ENCODE data around the gene CFAP61. TPM values are rescaled to one million over a fixed set of nuclear protein-coding genes. Genes with fewer than 3 reads are reported as not detected.

The CFAP61 gene
- total and polyA plus RNA-seq, 9 of the 15 experiments (the other 6 are each of a cell fraction or from before 2014, with no cell fraction given) = 0.11 TPM; not detected in 8

DNA sequence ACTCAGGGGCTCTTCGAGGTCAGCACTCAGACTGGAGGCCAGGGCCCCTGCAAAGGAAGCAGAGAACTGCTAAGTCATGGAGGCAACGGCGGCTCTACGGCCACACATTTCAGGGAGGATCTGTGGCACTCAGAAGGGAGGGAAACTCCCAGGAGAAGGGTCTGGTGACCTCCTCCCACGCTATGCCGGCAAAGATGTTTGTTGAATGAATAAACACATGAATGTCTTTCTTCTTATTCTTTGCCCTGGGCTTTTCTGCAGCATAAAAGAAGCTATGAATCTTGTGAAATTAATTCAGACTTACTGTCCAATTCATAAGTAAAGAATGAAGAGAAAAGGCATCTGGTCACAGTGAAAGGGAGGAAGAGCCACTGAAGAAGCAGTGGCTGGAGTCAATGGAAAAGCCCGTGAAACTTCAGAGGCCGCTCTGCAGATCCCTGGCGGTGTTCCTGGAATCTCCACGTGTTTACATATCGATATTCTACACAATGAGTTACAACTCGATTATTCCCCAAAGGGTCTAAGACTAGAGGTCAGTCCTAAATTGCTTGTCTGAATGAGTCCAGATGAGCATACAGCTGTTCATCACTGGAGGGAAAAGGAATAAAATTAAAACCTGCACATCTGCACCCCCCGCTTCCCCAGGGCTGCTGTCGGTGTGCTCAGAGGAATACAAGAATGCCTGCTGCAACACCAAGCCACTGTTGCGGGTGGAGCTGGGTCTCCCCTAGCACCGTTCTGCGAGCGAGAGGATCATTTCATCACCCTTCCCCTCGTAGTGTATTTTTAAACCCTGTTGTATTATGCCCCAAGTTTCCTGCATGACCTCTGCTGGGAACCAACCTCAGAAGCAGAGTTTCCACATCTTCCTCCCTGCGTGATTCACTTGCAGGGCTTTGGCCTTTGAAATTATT lies 341.1 kb downstream of the CFAP61 start:
- no peaks in the 10 kb centered on the region for H3K9me3 ChIP-seq (replicated peaks; ENCODE audit: control insufficient read depth, insufficient read depth, low read depth, low read length)
- H4K20me1 ChIP-seq (replicated peaks; ENCODE audit: control insufficient read depth, insufficient read depth, low read length) = no peaks in the 10 kb centered on the region
- peaks cover 0 to 22% of the 10 kb centered on the region in 2 experiments; a peak in 3 of 5 replicates for H3K27me3 ChIP-seq (ENCODE audit: control insufficient read depth in 2 of 2, insufficient read depth in 2 of 2, low read length in 2 of 2)
- peak; percentile 16 to 47 (median 31) for DNase-seq (ENCODE audit: extremely low read depth in 1 of 4, low spot score in 3 of 4)
- no peak overlapping the region for H3K4me3 ChIP-seq
- peaks cover 0 to 10% of the 10 kb centered on the region in 2 experiments; a peak in 4 of 5 replicates for H3K4me1 ChIP-seq (replicated peaks in 1 of 2; ENCODE audit: control insufficient read depth in 2 of 2, insufficient read depth in 2 of 2, low read length in 2 of 2)
- no peak overlapping the region for H3K9ac ChIP-seq (ENCODE audit: insufficient read depth in 1 of 2, low read depth in 2 of 2, low read length in 2 of 2)
- H3K9me1 ChIP-seq (ENCODE audit: control insufficient read depth, insufficient read depth, low read length) = no peaks in the 10 kb centered on the region
- ChIA-PET CTCF (ENCODE audit: low intra/inter-chr PET ratio) (no interaction called here), POLR2A (no interaction called here)
- no peak overlapping the region for H3K27ac ChIP-seq (ENCODE audit: extremely low read depth, low read depth, low read length)
- peak; percentile 86 for ATAC-seq
- intact Hi-C loops (cut with micrococcal nuclease) (no loop called here), in situ Hi-C loops (cut with MboI) (no loop called here)
- WGBS (ENCODE audit: insufficient coverage, low coverage, missing lambda C conversion rate) = 20% methylated on average over 9 of the region's 20 CpGs
- no peaks in the 10 kb centered on the region for H3K36me3 ChIP-seq (ENCODE audit: control insufficient read depth, insufficient read depth, low read length)
- no TSS peak for BruUV-seq (replicated peaks)
- H3K4me2 ChIP-seq (ENCODE audit: insufficient read depth, low read length) = no peak overlapping the region; the same call in 1 of the 2 replicates
- H3K79me2 ChIP-seq (ENCODE audit: control insufficient read depth, insufficient read depth, low read length) = no peaks in the 10 kb centered on the region
- peak overlapping the region; percentile 7; the same call in 1 of the 2 replicates for H2AFZ ChIP-seq (ENCODE audit: low read depth, low read length)
- FAIRE-seq = no peak
- TF ChIP-seq, protein P1, sequence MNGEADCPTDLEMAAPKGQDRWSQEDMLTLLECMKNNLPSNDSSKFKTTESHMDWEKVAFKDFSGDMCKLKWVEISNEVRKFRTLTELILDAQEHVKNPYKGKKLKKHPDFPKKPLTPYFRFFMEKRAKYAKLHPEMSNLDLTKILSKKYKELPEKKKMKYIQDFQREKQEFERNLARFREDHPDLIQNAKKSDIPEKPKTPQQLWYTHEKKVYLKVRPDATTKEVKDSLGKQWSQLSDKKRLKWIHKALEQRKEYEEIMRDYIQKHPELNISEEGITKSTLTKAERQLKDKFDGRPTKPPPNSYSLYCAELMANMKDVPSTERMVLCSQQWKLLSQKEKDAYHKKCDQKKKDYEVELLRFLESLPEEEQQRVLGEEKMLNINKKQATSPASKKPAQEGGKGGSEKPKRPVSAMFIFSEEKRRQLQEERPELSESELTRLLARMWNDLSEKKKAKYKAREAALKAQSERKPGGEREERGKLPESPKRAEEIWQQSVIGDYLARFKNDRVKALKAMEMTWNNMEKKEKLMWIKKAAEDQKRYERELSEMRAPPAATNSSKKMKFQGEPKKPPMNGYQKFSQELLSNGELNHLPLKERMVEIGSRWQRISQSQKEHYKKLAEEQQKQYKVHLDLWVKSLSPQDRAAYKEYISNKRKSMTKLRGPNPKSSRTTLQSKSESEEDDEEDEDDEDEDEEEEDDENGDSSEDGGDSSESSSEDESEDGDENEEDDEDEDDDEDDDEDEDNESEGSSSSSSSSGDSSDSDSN (IDR thresholded peaks at IDR 0.05; ENCODE audit: borderline replicate concordance in 1 of 2, low read depth in 2 of 2, low read length in 2 of 2) = 0 out of 4 replicates have a peak, but pooled peaks of 1 of the 2 experiments have one; percentile 31
- no peak for TF ChIP-seq SMAD2 (IDR thresholded peaks at IDR 0.05; ENCODE audit: low read depth, low read length)
- no peak for TF ChIP-seq RBFOX2 (IDR thresholded peaks at IDR 0.05; ENCODE audit: low read depth, low read length)
- peak; percentile 69 for TF ChIP-seq EGR1 (conservative IDR thresholded peaks at IDR 0.05)
- TF ChIP-seq, protein P2, sequence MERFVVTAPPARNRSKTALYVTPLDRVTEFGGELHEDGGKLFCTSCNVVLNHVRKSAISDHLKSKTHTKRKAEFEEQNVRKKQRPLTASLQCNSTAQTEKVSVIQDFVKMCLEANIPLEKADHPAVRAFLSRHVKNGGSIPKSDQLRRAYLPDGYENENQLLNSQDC (CRISPR knock-in tag; IDR thresholded peaks at IDR 0.05) = no peak
- no peak for TF ChIP-seq PYGO2 (tag; IDR thresholded peaks at IDR 0.05)
- peak; percentile 59 for TF ChIP-seq ZNF316 (IDR thresholded peaks at IDR 0.05)
- no peak for TF ChIP-seq SRF (CRISPR knock-in tag; IDR thresholded peaks at IDR 0.05)
- TF ChIP-seq, protein P3, sequence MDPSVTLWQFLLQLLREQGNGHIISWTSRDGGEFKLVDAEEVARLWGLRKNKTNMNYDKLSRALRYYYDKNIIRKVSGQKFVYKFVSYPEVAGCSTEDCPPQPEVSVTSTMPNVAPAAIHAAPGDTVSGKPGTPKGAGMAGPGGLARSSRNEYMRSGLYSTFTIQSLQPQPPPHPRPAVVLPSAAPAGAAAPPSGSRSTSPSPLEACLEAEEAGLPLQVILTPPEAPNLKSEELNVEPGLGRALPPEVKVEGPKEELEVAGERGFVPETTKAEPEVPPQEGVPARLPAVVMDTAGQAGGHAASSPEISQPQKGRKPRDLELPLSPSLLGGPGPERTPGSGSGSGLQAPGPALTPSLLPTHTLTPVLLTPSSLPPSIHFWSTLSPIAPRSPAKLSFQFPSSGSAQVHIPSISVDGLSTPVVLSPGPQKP (CRISPR knock-in tag; IDR thresholded peaks at IDR 0.05) = no peak
- TF ChIP-seq NCOR1 (IDR thresholded peaks at IDR 0.05) = no peak
- no peak for TF ChIP-seq BRF1 (IDR thresholded peaks at IDR 0.05; ENCODE audit: borderline replicate concordance, extremely low read depth, insufficient read length)
- TF ChIP-seq ZNF707 (CRISPR knock-in tag; conservative IDR thresholded peaks at IDR 0.05) = no peak
- no peak for TF ChIP-seq ETV6 (IDR thresholded peaks at IDR 0.05; ENCODE audit: borderline replicate concordance in 1 of 2, low read depth in 2 of 2, low read length in 1 of 2)
- no peak for TF ChIP-seq ETV6 (CRISPR knock-in tag; IDR thresholded peaks at IDR 0.05; ENCODE audit: borderline replicate concordance)
- TF ChIP-seq, protein P4, sequence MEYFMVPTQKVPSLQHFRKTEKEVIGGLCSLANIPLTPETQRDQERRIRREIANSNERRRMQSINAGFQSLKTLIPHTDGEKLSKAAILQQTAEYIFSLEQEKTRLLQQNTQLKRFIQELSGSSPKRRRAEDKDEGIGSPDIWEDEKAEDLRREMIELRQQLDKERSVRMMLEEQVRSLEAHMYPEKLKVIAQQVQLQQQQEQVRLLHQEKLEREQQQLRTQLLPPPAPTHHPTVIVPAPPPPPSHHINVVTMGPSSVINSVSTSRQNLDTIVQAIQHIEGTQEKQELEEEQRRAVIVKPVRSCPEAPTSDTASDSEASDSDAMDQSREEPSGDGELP (CRISPR knock-in tag; IDR thresholded peaks at IDR 0.05; ENCODE audit: borderline replicate concordance) = no peak
